Right ventricle myocardium superior (tissue), 1 donor: ENCODE results near the gene CASQ1. TPM values are rescaled to one million over a fixed set of nuclear protein-coding genes. Genes with fewer than 3 reads are reported as not detected.
A peak's percentile ranks its signal among the peaks of the same experiment; 100 is the strongest.

Source experiments
- ATAC-seq: fragments of 200-7000 bp; cut with Tn5 transposase; one replicate; pipeline ENCODE4 v1.9.1; 2020; ENCODE audit warnings: mild to moderate bottlenecking; ENCODE audit not compliant: poor library complexity
- DNase-seq: peaks from one replicate; pipeline ENCODE4 v3.0.0-alpha.2; 2020
- intact Hi-C: fragments of 100-400 bp; cut with DNase I; formaldehyde crosslinking; loops from one replicate; pipeline ENCODE4 v1.11.2; 2022
- total RNA-seq: library from RNA; stranded (reverse); fragmentation: NEBNext Ultra II Directional; extraction: Animal tissue kit (Norgen Biotek cat#: 25700); gene quantifications from one replicate; pipeline ENCODE4 v1.2.1, GENCODE V29; 2021
- donor health status: DM: no; HTN: yes; CAD: no; lungs with severe emphysema.

Gene CASQ1
- total RNA-seq, 1 donor from 2014 or later = 12.6 TPM

- intact Hi-C loops = no loop called here
- DNase-seq (no peak), ATAC-seq (peak; percentile 42)
Observed at GRCh38 chr1:160244209-160244608, 53.8 kb downstream of the CASQ1 start.

- ATAC-seq (no peak), DNase-seq (no peak)
- intact Hi-C loops = loop anchor here (5.0 kb wide), 1 partner anchor 143 kb away; no protein-coding TSS in a partner anchor
Observed at GRCh38 chr1:160245434-160245833, 55.1 kb downstream of the CASQ1 start.

- no peak for DNase-seq
- ATAC-seq = peak; percentile 49
- intact Hi-C loops = loop anchor here (5.0 kb wide), 1 partner anchor 145 kb away; no protein-coding TSS in a partner anchor
Observed at GRCh38 chr1:160247053-160247452, 56.7 kb downstream of the CASQ1 start.

GRCh38 chr1:160251011-160251410 lies 60.6 kb downstream of the CASQ1 start:
- DNase-seq (no peak), ATAC-seq (peak; percentile 34)
- intact Hi-C loops = loop anchor here (5.0 kb wide), 1 partner anchor 59 kb away; the partner anchor contains the start of gene CASQ1

Other genes starting within 250 kb of the CASQ1 start
- 0.30 TPM for gene IGSF9, start 245.0 kb upstream of the CASQ1 start, total RNA-seq
- gene SLAMF9, start 236.3 kb upstream of the CASQ1 start, total RNA-seq = not detected
- gene PIGM, start 158.6 kb upstream of the CASQ1 start, total RNA-seq = 2.0 TPM
- gene KCNJ10, start 120.4 kb upstream of the CASQ1 start, total RNA-seq = 0.16 TPM
- gene KCNJ9, start 109.0 kb upstream of the CASQ1 start, total RNA-seq = not detected
- 18.5 TPM for gene IGSF8, start 92.0 kb upstream of the CASQ1 start, total RNA-seq
- 210 TPM for gene ATP1A2, start 74.8 kb upstream of the CASQ1 start, total RNA-seq
- gene ATP1A4, start 39.0 kb upstream of the CASQ1 start, total RNA-seq = 0.40 TPM
- gene PEA15, start 14.8 kb downstream of the CASQ1 start, total RNA-seq = 225 TPM
- gene DCAF8, start 72.0 kb downstream of the CASQ1 start, total RNA-seq = 146 TPM
- 97.3 TPM for gene PEX19, start 94.6 kb downstream of the CASQ1 start, total RNA-seq
- gene COPA, start 152.7 kb downstream of the CASQ1 start, total RNA-seq = 83.9 TPM
- gene NCSTN, start 152.8 kb downstream of the CASQ1 start, total RNA-seq = 57.9 TPM
- not detected for gene NHLH1, start 176.5 kb downstream of the CASQ1 start, total RNA-seq
- gene VANGL2, start 210.0 kb downstream of the CASQ1 start, total RNA-seq = 1.9 TPM